Ishikawa (cell line): Measurements from ENCODE around the gene RAPGEF6.

Experiments
- CEBPB ChIP-seq: IDR thresholded peaks from 2 replicates; pipeline ENCODE4 v1.6.1; 2012
- CREB1 ChIP-seq: IDR thresholded peaks from 2 replicates; pipeline ENCODE4 v1.6.1; 2012; ENCODE audit warnings: low read depth
- EGR1 ChIP-seq: IDR thresholded peaks from 2 replicates; pipeline ENCODE4 v1.6.1; 2012
- EP300 ChIP-seq: IDR thresholded peaks from 2 replicates; pipeline ENCODE4 v1.6.1; 2012; ENCODE audit warnings: borderline replicate concordance
- FOXM1 ChIP-seq: IDR thresholded peaks from 2 replicates; pipeline ENCODE4 v1.6.1; 2012; ENCODE audit warnings: low read depth, borderline replicate concordance
- MAX ChIP-seq: IDR thresholded peaks from 2 replicates; pipeline ENCODE4 v1.6.1; 2012
- NFIC ChIP-seq: IDR thresholded peaks from 2 replicates; pipeline ENCODE4 v1.6.1; 2012
- RAD21 ChIP-seq: IDR thresholded peaks from 2 replicates; pipeline ENCODE4 v1.6.1; 2012; ENCODE audit warnings: low read depth
- TAF1 ChIP-seq: IDR thresholded peaks from 2 replicates; pipeline ENCODE4 v1.6.1; 2012; ENCODE audit warnings: low read depth, mild to moderate bottlenecking
- TCF12 ChIP-seq: IDR thresholded peaks from 2 replicates; pipeline ENCODE4 v1.6.1; 2012; ENCODE audit warnings: low read depth
- TEAD4 ChIP-seq: IDR thresholded peaks from 2 replicates; pipeline ENCODE4 v1.6.1; 2012
- YY1 ChIP-seq: IDR thresholded peaks from 2 replicates; pipeline ENCODE4 v1.6.1; 2012; ENCODE audit warnings: low read depth
- ZBTB7A ChIP-seq: IDR thresholded peaks from 2 replicates; pipeline ENCODE4 v1.6.1; 2012; ENCODE audit warnings: low read depth
- TF ChIP-seq, protein P1 (sequence below): IDR thresholded peaks from 2 replicates; pipeline ENCODE4 v1.6.1; 2012; ENCODE audit warnings: low read depth, mild to moderate bottlenecking
- TF ChIP-seq, protein P2 (sequence below): IDR thresholded peaks from 2 replicates; pipeline ENCODE4 v1.6.1; 2012

Gene RAPGEF6

DNA sequence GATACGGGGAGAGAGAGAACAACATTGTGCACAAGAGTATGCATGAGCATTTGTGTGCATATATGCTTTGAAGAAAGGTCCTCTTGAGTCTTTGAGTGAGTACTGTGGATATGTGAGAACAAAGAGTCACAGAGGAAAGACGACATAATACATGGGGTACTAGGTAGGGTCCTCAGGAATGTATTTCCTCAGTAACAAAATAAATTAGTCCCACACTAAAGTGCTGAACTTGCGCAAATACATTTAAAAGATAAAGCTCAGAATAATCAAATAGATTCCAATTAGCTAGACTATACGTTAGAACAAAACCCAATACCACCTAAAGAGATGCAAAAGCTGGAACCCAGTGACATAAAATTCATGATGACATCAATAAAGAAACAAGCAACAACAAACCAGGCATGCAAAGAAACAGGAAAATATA lies 70.8 kb downstream of the RAPGEF6 start:
- TF ChIP-seq FOXM1 (no peak), EGR1 (no peak), NFIC (no peak), TAF1 (no peak), CEBPB (no peak), TCF12 (no peak), EP300 (no peak), TEAD4 (no peak), ZBTB7A (no peak), RAD21 (no peak), CREB1 (no peak), YY1 (no peak), MAX (no peak)
- TF ChIP-seq, protein P1, sequence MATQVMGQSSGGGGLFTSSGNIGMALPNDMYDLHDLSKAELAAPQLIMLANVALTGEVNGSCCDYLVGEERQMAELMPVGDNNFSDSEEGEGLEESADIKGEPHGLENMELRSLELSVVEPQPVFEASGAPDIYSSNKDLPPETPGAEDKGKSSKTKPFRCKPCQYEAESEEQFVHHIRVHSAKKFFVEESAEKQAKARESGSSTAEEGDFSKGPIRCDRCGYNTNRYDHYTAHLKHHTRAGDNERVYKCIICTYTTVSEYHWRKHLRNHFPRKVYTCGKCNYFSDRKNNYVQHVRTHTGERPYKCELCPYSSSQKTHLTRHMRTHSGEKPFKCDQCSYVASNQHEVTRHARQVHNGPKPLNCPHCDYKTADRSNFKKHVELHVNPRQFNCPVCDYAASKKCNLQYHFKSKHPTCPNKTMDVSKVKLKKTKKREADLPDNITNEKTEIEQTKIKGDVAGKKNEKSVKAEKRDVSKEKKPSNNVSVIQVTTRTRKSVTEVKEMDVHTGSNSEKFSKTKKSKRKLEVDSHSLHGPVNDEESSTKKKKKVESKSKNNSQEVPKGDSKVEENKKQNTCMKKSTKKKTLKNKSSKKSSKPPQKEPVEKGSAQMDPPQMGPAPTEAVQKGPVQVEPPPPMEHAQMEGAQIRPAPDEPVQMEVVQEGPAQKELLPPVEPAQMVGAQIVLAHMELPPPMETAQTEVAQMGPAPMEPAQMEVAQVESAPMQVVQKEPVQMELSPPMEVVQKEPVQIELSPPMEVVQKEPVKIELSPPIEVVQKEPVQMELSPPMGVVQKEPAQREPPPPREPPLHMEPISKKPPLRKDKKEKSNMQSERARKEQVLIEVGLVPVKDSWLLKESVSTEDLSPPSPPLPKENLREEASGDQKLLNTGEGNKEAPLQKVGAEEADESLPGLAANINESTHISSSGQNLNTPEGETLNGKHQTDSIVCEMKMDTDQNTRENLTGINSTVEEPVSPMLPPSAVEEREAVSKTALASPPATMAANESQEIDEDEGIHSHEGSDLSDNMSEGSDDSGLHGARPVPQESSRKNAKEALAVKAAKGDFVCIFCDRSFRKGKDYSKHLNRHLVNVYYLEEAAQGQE = no peak
- TF ChIP-seq, protein P2, sequence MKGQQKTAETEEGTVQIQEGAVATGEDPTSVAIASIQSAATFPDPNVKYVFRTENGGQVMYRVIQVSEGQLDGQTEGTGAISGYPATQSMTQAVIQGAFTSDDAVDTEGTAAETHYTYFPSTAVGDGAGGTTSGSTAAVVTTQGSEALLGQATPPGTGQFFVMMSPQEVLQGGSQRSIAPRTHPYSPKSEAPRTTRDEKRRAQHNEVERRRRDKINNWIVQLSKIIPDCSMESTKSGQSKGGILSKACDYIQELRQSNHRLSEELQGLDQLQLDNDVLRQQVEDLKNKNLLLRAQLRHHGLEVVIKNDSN = no peak

DNA sequence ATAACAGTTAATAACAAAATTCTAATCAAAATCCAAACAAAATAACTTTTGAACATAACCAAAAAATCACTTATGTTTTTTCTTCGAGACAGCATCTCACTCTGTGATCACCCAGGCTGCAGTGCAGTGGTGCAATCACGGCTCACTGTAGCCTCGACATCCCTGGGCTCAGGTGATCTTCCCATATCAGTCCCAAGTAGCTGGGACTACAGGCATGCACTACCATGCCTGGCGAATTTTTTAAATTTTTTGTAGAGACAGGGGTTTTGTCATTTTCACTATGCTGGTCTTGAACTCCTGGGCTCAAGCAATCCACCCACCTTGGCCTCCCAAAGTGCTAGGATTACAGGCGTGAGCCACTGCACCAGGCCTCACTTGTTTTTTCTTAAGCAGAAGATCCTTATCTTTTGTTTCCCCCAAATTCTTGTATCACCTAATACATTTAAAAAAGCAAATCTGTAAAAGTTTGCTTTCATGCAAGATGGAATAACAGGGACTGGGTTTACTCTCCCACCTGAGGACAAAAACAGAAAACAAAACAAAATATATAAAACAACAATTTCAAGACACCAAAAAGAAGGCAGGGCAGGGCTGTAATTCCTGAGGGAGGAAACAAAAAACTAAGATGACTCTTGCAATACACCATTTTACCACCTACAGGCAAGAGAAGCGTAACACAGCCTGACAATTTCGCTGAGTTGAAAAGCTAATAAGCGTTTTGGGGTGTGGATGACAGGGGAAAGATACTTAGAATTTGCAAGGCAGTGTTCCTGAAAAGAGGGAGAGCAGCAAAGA lies 71.4 kb downstream of the RAPGEF6 start:
- no peak for TF ChIP-seq FOXM1
- no peak for TF ChIP-seq TCF12
- no peak for TF ChIP-seq YY1
- TF ChIP-seq EGR1 = no peak
- no peak for TF ChIP-seq ZBTB7A
- TF ChIP-seq, protein P2 = no peak
- no peak for TF ChIP-seq TAF1
- no peak for TF ChIP-seq MAX
- TF ChIP-seq, protein P1 = no peak
- no peak for TF ChIP-seq RAD21
- no peak for TF ChIP-seq EP300
- TF ChIP-seq TEAD4 = no peak
- TF ChIP-seq CEBPB = no peak
- TF ChIP-seq CREB1 = no peak
- TF ChIP-seq NFIC = no peak

DNA sequence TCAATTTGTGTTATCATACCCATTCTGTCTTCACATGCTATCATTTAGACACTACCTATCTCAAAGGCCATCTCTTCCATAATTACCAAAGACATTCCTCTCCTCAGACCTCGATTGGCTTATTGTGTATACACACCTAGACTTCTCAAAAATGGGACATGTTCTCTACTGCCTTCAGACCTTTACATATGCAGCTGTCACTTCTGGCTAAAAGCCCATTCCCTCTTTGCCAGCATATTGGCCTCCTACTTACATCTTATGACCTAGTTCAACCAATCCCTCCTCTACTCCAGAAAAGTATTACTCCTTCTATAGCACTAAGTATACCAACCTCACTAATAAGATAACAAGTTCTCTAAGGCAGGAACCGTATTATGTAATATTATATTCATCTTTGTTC lies 84.4 kb downstream of the RAPGEF6 start:
- TF ChIP-seq, protein P2 = no peak
- TF ChIP-seq FOXM1 (no peak), ZBTB7A (no peak), EP300 (no peak), EGR1 (no peak), TCF12 (no peak), TEAD4 (no peak), YY1 (no peak), MAX (no peak), TAF1 (no peak), CREB1 (no peak), CEBPB (no peak), RAD21 (no peak), NFIC (no peak)
- TF ChIP-seq, protein P1 = no peak
